Hematopoietic multipotent progenitor cell treated with erythropoietin and hydrocortisone succinate and interleukin-3 and kit ligand, for 15 days (in vitro differentiated cells): ENCODE measurements around the gene UBE2D1.
"Not testable (repeated sequence)": the region's sequence is repeated elsewhere in the genome, so short reads cannot be mapped to it uniquely, and the experiment has no call there.

Experiments
- DNase-seq: peaks from one replicate; pipeline ENCODE4 v3.0.0-alpha.2; 2015; ENCODE audit warnings: low spot score

Gene UBE2D1

DNA sequence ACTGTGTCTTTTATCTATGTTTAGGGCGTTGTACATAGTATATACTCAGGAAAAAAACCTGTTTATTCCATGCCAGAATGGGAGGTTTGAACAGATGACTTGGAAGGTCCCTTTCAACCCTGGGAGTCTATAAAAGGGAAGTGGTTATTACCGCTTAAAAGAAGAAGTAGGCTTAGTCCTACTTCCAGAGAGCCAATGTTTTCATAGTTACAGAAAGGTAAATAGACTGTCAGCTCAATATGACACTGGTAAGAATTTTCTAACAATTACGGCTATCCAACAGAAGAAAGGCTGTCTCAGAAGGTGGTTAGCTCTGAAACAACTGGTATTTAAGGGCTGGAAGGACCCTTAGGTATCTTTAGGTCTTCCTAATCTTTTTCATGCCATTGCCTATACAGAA is 49.3 kb downstream of the UBE2D1 start:
- no peak for DNase-seq

DNA sequence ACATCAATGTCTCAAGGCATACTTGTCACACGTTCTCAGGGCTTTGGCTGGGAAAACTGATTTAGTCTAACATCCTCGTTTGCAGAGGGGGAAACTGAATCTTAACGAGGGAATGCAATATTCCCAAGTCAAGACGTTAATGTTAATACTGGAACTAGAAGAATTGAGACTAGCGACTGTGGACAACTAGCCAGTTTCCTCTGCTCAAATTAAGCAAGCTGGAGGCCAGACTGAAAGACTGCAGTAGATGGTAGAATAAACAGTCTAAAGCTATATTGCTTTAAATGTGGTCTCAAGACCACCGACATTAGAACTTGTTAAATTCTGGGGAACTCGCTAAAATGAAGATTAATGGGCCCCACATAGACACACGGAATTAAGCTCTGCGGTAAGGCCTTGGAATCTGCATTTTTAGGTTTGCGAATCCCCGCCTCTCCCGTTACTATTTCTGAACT is 49.8 kb downstream of the UBE2D1 start:
- no peak for DNase-seq

- peak; percentile 81 for DNase-seq
Measured at GRCh38 chr10:58384999-58385783, 50.4 kb downstream of the UBE2D1 start, which contains the start of gene TFAM. Gene TFAM (plus strand): TSS chr10:58385410. CDS start chr10:58385548, 138 bp downstream.

- peak; percentile 29 for DNase-seq
Measured at GRCh38 chr10:58385784-58386112, 50.9 kb downstream of the UBE2D1 start.

DNA sequence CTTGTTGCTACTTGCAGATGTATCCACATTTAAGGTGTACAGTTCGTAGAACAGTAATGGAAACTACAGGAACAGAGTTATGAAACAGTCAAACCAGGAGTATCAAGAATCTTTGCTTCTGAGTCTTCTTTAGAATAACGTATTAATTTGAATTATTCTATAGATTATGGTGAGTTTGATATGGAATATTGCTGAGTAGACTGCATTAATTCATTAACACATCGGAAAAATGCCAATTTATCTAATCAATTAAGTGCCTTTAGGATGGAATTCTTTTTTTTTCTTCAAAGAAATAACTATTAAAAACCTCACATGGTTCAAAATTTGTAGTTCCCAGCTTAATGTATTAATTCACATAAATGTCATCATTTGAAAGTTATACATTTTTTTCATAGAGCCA is 54.2 kb downstream of the UBE2D1 start:
- no peak for DNase-seq

GRCh38 chr10:58393317-58393716 is 58.5 kb downstream of the UBE2D1 start:
- DNase-seq, result no peak

DNA sequence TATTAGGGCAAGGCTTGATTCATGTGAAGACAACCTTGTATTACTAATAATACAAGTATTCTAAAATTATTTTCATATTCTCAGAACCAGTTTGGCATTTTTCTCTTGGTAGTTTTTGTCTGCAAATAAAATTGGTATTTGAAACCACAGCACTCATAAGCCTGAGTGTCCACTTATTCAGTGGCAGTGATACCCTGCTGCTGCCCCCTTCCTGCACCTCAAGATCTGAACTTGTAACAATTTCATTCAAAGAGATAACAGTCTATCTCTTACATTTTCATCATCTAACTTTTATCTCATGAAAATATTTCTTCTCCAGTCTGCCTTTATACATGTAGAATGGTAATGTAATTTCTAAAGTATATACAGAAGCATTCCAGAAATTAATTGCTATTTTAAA is 59.7 kb downstream of the UBE2D1 start:
- DNase-seq, result no peak

GRCh38 chr10:58396057-58396456 is 61.3 kb downstream of the UBE2D1 start:
- no peak for DNase-seq

GRCh38 chr10:58397830-58398229 is 63.0 kb downstream of the UBE2D1 start:
- DNase-seq, result no peak

DNA sequence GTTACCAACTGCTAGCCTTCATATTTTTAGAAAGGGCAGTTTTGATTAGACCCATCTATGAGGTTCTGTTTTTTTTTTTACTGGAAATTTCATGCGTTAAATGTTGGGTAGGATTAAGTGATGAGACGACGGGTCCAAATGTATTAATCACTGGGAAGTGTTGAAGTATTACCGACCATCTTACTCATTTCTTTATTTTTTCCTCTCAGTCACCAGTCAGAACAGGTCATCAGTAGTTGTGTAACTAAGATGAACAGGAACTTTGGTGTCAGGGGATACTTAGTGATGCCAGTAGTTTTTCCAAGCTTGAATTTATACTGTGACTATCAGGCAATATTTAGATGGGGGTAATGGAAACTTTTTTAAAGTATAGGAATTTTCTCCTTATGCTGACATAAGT is 64.6 kb downstream of the UBE2D1 start:
- DNase-seq, result no peak

- DNase-seq, result no peak
Measured at GRCh38 chr10:58400609-58401008, 65.8 kb downstream of the UBE2D1 start.

DNA sequence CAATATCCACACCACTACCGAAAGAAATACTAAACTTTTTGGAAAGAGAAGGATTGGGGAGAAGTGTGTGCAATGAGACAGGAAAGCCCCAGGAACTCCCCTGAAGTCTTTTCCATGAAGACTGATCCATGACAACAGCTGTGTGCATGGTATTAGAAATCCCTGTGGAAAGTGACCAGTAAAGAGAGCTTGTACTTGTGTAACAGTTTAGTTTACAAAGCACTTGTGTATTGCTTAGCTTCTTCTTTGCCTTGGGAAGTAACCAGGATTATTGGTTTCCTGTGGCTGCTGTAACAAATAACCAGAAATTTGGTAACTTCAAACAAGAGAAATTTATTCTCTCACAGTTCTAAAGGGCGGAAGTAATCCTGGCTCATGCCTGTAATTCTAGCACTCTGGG is 69.2 kb downstream of the UBE2D1 start:
- DNase-seq, result no peak

- DNase-seq, result no peak
Measured at GRCh38 chr10:58409956-58410610, 75.3 kb downstream of the UBE2D1 start.

DNA sequence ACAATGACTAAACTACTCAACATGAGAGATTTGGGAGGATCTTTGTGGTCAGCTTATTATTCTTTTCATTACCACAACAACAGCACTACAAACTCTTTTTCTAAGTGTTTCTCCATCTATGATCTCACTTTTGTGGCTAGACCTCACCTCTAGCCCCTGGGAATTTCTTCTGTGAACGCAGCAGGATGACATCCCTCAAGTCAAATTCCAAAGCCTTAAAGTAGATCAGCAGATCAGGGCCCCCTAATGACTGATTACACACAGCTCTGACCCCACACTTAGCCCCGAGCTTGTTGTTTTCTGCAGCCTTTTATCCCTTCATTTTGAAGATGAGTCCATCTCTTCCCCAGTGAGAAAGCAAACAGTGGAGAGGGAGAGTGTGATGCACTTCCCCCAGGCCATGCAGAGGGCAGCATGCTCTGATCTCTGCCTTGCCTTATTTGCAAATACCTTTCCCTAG is 77.7 kb downstream of the UBE2D1 start:
- DNase-seq, result no peak

DNA sequence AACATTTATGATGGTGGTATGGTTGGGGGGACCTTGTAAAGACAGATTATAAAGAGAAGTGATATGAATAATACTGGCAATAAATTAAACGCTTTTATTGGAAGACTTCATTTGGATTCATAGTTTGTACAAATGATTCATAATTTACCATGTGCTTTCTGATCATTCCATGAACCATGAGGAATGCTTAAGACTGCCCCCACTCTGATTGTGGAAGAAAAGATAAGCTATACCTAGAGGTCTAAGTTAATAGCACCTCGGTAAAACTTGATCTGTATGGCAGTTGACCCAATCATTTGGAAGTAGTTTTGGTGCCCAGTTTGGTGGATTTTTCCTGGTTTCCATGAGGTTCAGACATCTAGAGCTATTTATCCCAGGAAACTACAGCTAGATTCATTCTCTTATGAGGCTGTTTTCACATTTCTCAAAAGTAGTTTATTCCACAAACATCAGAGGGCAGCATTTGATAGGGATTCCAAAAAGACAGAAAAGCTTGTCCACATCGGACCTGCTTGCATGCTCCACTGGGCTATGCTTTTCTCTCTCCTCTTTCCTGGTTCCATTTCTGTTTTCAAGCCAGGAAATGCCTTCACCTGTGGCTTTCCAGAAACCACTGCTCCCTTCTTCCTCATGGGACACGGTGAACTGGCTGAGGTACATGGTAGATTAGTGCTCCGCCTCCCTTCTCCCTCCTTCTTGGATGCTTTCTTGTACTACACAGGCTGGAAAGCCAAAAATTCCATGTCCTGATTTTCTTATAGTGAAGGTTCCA is 79.7 kb downstream of the UBE2D1 start:
- DNase-seq, result no peak

- DNase-seq, result no peak
Measured at GRCh38 chr10:58415757-58416156, 81.0 kb downstream of the UBE2D1 start.

- DNase-seq, result not testable (repeated sequence)
Measured at GRCh38 chr10:58417902-58418301, 83.1 kb downstream of the UBE2D1 start.
